Measurements from ENCODE around the gene B3GAT3.
"Not testable (repeated sequence)": the region's sequence is repeated elsewhere in the genome, so short reads cannot be mapped to it uniquely, and the experiment has no call there.

Gene B3GAT3

GRCh38 chr11:62603776-62604299 lies 17.9 kb downstream of the B3GAT3 start:
- no peak for DNase-seq

- no peak for DNase-seq
Observed at GRCh38 chr11:62603072-62603408, 18.7 kb downstream of the B3GAT3 start.

- DNase-seq: no peak
Observed at GRCh38 chr11:62602141-62603071, 19.4 kb downstream of the B3GAT3 start.

- DNase-seq: peak; percentile 99
Observed at GRCh38 chr11:62601372-62602140, 20.2 kb downstream of the B3GAT3 start, which contains the start of gene MTA2. Gene MTA2, minus strand, starts transcription at chr11:62601865. Its CDS starts 415 bp downstream, at chr11:62601450.

DNA sequence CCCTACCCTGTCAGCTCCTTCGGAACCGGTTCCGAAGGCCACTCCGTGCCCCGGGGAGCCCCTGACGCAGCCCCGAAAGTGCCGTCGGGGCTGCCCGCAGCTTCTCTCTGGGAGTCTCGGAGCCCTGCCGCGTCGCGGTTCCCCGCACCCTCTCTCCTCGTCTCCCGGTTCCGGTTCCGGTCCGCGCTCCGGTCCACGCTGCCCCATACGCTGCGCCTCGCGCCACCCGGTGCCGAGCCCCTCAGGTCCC lies 20.7 kb downstream of the B3GAT3 start:
- peak; percentile 52 for DNase-seq

GRCh38 chr11:62600367-62601121 lies 21.2 kb downstream of the B3GAT3 start:
- peak; percentile 35 for DNase-seq

DNA sequence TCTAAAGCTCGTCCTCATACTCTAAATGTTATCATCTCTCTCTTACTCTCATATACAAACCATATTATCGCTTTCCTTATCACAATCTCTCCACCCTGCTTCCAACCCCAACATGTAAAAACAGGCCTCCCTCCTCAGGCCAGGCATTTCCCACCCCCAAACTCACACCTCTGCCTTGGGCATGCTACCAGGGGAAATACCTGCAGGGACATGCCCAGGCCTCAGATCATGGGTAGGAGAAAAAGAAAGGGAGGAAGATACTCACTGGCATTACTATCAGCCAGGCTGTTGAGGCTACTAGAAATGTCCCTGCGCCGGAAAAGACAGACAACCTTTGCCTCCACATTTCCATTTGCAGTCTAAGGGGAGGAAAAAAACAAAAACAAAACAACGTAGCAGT lies 21.9 kb downstream of the B3GAT3 start:
- DNase-seq: peak; percentile 57

- peak; percentile 99 for DNase-seq
Observed at GRCh38 chr11:62599069-62599696, 22.6 kb downstream of the B3GAT3 start.

DNA sequence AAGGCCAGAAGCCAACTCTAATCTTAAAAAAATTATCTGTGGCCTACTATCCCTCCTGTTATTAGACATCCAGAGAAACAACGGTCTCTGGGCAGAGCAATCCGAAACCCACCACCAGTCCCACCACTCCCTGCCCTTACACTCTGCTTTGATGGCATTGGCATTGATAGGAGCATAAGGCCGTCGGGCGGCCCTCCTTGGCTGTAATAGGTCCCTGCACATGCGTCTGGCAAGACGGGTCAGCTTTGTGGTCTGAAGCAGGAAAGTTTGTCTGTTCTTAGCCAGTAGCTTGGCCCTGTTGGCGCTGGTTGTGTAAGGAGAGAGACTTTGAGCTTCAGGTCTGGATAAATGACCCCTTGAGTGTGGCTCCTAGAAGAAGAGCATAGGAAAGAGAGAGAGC lies 26.7 kb downstream of the B3GAT3 start:
- DNase-seq: no peak

GRCh38 chr11:62593434-62594044 lies 28.2 kb downstream of the B3GAT3 start:
- peak; percentile 85 for DNase-seq

- no peak for DNase-seq
Observed at GRCh38 chr11:62592989-62593421, 28.8 kb downstream of the B3GAT3 start.

DNA sequence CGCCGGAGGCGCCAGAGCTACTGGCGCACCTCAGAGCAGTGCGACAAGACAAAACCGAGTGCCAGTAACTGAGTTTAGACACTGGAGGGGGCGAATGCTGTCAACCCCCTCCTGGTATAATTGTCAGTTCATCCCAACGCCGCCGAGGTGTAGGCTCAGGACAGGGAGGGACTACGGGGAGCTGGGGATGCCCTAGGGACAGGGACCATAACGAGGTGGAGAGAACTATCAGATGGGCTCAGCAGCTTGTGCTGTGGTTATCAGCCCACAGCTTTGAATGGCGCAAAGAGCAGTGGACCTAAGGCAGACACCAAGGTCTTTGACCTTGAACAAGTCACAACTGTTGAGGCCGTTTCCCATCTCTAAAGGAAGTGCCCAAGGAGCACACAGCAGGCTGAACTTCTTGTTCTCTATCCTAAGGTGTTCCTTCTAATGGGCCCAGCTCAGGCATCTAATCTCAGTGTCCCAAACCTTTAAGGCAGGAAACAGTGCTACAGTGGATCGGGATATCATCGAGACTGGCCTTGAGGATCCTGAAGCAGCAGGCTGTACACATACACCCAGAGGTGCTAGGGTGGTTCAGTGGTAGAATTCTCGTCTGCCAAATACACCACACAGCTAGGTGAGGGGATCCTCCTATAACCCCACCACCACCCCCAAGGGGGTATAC lies 29.5 kb downstream of the B3GAT3 start:
- DNase-seq: no peak

DNA sequence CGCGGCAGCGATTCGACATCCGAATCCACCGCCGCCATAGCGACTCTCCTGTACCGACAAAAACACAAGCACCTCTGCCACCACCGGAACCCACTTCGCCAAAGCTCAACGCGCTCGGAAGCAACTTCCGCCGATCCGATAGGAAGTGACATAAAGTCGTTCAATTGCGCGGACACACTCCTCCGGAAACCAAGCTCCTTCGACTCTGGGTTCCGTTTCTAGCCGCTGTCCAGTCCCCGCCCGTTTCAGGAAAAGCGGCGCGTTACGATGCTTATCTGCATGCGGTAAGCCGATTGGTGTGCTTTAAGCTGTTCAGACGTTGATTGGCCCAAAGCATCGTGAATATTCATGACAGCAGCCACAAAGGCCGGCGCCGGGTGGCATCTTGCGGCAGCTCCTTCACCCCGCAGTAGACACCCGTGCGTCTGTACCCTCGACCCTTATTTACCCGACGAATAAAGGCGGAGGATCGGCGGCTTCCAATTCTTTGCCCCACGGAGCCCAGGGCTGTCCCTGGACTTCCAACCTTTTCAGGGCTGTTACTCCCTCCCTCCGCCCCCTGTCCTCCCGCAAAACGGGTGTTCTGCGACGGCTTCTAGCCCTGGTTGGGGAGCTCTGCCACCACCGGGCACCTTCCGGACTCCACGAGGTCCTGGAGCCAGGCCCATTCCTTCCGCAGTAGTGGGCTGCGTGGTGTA lies 30.2 kb downstream of the B3GAT3 start, which contains the start of gene TUT1:
Gene TUT1 (minus strand): TSS at position 76 of the 698 bp plus-strand sequence. CDS start 38 bp downstream, at position 38.
- DNase-seq: peak; percentile 99

GRCh38 chr11:62588966-62589637 lies 32.7 kb downstream of the B3GAT3 start:
- DNase-seq: peak; percentile 35

DNA sequence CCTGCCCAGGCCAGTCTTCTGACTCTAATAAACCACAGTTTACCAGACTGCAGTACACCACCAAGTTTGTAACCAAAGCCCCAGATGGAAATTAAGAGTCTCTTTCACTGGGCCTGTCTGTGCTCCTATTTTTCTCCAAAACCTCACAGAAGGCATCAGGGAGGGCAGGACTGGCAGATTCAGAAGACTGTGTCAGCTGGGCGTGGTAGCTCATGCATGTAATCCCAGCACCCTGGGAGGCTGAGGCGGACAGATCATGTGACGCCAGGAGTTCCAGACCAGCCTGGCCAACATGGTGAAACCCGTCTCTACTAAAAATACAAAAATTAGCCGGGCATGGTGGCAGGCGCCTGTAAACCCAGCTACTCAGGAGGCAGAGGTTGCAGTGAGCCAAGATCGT lies 36.4 kb downstream of the B3GAT3 start:
- not testable (repeated sequence) for DNase-seq

DNA sequence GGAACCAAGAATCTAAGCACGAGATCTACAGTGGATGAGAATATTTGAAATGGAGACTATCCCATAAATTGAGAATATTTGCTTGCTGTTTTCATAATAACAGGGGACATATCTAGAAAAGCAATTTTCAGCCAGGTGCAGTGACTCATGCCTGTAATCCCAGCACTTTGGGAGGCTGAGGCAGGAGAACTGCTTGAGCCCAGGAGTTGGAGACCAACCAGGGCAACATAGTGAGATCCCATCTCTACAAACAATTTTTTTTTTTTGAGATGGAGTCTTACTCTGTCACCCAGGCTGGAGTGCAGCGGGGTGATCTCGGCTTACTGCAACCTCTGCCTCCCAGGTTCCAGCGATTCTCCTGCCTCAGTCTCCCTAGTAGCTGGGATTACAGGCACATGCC lies 40.1 kb downstream of the B3GAT3 start:
- DNase-seq: not testable (repeated sequence)

DNA sequence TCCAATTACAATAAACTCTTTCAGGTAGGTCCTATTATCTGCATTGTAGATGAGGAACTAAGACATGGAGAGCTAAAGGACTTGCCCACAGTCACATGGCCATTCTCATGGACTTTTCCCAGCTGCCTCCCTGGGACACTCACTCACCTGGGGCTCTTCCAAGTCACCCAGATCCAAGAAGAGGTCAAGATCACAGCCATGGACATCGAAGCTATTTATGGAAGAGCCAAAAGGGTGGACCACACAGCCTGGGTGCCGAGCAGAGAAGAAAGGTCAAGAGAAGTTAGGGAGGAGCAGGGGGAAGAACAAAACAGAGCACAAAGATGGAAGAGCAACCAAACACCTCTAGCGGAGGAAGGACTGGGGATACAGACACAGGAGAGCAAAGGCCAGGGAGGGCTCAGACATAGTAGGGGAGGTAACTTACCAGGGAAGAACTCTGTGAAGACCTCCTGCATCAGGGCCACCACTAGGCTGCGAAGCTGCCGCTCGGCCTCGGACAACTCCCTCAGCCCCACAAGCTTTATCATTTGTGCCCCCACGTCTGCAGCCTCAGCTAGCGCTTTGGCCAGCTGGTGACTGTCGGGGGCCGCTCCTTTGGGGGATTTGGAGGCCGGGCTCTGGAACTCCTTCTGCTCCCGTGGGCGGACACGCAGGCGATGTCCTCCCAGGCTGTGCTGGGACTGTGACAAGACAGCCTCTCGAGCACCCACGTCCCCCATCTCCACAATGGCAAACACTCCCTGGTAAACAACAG lies 40.6 kb downstream of the B3GAT3 start:
- DNase-seq: no peak

GRCh38 chr11:62579252-62579651 lies 42.5 kb downstream of the B3GAT3 start:
- DNase-seq: no peak

DNA sequence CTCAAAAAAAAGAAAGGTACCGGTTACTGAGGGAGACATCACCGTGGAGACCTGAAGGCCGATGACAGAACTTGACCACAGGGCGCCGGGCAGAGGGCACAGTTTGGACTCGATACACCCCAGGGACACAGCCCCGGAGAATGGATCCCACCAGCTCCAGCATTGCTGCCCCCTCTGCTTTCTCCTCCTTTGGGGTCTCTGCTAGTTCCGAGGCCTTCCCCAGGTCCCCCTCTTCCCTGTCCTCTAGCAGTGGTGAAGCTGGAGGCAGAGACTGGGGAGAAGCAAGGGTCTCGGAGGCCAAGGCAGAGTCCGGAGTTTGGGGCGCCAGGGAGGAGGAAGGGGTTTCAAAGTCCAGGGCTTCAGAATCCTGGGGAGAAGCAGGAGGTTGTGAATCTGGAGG lies 43.2 kb downstream of the B3GAT3 start:
- no peak for DNase-seq

Measured in CD4-positive, alpha-beta T cell treated with Interleukin-17A for 1 hour (primary cell).